ENCODE results near the gene SLC1A3.

Gene SLC1A3

DNA sequence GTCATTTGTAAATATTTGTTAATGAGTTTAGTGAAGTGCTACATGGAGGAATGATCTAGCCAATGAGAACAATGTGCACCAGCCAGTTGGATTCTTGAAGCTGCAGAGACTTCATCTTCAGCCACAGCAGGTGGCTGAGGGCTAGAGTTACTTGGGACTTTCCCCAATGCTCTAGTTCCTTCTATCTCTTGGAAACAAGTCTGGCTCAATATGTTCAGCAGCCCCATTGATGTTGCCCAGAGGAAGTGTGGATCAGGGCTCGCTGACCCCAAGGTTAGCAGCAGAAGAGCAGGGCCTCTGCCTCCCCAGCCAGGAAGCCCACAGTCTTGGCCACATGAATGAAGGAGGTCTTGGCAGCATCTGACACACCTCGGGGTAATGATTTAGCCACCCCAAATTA lies 117.5 kb downstream of the SLC1A3 start:
- DNase-seq, result no peak

DNA sequence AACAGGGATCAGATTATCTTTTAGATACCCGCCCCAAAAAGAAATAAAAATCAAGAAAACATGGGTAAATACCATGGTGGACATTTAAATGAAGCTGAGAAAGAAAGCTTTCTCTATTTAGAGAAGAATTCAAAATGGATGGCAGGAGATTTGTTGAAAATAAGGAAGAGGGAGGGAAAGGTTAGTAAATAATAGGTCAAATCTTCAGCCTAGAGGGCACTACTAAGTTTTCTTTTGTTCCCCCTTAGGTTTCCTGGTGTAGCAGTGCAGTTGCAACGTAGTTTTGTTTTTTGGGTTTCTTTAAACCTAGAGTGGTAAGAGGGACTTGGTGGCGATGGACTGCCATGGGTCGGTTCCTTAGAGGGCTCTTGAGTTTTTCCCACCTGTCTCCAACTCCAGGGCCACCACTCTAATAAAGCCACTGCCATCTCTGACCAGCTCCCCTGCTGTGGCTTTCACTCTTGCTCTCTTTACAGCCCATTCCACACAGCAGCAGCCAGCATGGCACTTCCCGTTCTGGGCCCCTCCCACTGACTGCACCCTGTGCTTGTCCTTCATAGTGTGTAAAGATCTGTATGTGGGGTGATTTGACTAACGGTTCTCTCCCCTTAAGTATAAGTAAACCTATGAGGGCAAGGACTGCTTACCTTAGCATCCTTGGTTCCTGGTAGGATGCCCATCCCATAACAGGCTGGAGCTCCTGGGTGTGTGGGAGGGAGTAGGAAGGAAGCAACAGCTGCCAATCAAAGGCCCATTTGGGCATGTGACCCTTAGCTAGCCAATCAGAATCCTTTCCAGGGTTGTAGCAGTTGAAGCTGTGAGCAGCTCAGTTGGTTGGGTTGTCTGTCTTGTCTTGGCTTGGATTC lies 118.3 kb downstream of the SLC1A3 start:
- DNase-seq, result peak; percentile 3

DNA sequence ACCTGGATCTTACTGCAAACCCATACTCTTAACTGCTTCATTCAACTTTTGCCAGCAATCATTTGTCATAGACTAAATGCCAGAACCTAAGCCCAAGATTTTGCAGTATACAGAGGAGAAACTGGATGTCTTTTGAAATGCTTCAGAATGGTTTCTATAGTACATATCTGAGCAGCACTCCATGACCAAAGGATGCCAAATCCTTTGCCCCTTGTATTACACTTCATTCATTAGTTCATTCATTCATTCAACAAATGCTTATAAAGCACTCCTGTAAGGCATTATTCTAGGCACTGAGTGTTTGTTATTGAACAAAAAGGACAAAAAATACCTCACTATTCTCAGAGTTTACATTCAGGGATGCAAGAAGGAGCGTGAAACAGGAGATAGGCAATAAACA lies 119.9 kb downstream of the SLC1A3 start:
- DNase-seq, result no peak

DNA sequence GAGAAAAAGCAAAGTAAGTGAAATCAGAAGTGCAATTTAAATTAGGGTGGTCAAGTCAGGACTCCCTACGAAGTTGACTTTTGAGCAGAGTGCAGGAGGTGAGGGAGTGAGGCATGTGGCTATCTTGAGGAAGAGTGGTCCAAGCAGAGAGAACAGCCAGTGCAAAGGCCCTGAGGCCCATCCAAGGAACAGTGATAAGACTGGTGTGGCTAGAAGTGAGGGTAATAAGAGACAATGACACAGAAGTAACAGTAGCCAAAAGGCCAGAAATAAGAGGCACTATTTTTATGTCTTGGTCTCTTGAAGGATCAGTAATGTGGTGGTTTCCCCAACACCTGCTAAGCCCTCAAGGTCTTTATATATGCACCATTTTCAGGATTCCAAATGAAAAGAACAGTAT lies 120.4 kb downstream of the SLC1A3 start:
- no peak for DNase-seq

DNA sequence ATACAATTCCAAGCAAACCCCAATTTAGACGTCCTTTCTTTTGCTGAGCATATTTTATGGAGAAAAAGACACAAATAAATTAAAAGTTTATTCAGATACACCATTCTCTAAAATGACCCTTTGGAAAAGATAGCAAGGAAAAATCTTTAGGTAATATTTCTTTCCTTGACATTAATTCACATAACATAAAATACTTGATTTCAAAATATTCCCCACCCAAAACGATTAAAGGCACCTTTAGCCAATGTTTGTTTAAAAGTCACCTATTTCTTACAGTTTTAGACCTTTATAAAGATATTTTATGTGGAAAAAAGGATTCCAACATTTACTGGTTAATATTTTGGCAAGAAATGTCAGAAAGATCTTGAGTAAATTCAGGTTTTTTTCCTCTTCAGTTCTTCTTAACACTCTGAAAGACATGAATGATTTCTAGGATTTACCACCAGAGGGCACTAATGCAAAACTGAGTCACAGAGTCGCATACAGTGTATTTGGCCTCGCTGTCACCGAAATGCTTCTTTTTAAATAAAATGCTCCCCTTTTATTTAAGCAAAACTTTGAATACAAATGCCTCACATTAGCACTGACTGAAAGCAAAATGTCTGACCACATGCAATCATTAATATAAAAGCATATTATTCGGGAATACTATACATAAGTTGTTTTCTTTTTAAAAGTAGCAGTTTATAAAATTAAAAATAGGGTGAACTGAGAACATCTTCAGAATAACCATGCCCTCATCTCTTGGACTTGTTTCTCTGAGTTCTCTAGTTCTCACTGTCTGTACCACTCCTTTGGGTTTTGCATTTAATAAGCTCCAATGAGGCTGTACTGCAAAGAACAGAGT lies 122.5 kb downstream of the SLC1A3 start:
- no peak for DNase-seq

DNA sequence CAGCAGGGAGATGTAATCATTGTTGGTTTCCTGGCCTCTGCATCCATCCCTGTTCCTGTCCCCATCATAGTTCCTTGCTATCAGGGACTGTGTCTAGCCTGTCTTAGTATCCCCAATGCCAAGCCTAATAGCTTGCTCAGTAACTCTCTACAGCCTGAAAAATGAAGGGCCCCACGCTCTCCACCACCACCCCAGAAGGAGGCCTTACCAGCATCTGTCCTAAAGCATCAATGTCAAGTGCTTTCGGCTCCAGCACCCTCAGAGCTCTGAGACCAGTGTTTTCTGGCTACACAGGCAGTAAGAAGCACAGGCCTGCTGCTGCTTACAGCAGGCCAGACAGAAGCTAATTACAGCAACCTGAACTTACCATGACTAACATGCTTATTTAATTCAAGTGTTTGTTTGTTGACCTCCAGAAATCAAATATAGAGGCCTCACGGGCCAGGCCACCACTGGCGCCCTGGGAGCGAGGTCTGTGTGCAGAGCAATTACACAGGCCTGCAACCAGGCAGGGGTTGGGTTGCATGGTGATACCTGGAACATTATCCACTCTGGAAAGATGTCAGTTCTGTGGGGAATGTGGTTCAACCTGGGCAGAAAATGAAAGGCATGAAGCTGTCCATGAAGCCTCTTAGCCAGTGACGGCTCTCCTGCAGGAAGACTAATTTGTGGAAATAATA lies 124.3 kb downstream of the SLC1A3 start:
- no peak for DNase-seq

DNA sequence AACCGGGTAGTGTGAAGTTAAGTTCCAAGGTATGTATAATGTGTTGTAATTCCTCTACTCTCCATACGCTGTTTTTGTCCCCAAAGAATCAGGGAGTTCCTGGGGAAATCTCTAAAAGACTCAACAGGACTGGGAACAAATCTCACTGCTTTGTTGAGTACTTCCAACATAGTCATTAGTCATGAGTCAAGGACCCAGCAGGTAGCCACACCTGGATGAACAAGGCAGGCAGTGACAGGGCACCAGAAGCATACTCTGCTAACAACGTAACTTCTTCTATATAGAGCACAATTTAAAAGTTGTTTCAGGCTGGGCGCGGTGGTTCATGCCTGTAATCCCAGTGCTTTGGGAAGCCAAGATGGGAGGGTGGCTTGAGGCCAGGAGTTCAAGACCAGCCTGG lies 126.8 kb downstream of the SLC1A3 start:
- no peak for DNase-seq

DNA sequence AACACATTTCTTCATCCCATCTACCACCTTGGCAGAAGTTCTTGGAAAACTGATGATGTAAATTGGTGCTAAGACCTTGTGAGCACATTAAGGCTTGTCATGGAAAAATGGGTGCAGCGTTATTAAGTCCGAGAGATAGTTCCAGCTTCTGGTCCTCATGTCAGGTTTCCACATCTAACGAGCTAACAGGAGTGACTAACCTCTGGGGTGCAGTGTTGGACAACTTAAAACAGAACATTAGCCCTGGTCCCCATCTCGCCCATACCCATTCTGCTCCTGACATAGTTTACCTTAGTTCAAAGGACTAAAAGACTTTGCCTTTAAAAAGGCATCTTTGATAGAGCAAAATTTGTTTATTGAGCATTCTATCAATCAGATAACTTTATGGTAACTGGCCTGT lies 128.0 kb downstream of the SLC1A3 start:
- no peak for DNase-seq

DNA sequence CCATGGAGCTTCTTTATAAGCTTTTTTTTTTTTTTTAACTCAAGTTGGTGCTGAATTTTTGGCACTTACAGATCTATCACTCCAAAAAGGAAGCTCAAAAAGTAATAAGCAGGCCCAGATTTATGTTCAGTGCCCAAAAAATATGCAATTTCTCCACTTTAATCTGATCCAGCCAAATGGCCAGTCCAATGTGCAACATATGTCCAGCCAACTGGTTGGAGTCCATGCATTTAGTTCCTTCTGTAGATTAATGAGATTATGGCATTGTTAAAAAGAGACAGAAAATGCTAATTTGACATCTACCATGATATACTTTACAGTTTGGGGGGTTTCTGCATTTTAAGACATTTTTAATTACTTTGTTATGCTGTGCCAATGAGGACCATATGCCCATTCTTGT lies 129.5 kb downstream of the SLC1A3 start:
- DNase-seq, result no peak
